ENCODE measurements around the gene KDM2B.

GRCh38 chr12:121534495-121535148 lies 46.2 kb downstream of the KDM2B start:
- TF ChIP-seq CTCF (IDR thresholded peaks at IDR 0.05), result no peak
- no peak for TF ChIP-seq ZFX (IDR thresholded peaks at IDR 0.05; ENCODE audit: borderline replicate concordance)

All from 22Rv1 (cell line).